Ureter (tissue), 1 donor: ENCODE measurements around the gene ASIC4. TPM values are rescaled to one million over a fixed set of nuclear protein-coding genes. Genes with fewer than 3 reads are reported as not detected.

ENCODE experiments used
- DNase-seq: peaks from one replicate; pipeline ENCODE4 v3.0.0-alpha.2; 2020; ENCODE audit warnings: low spot score
- total RNA-seq: library from RNA; stranded (reverse); gene quantifications from one replicate; pipeline ENCODE4 v1.2.4, GENCODE V29; 2023
- donor health status: DM: yes; HTN: yes; CAD: no.

Gene ASIC4
- total RNA-seq, 1 donor from 2014 or later, result 0.13 TPM

DNA sequence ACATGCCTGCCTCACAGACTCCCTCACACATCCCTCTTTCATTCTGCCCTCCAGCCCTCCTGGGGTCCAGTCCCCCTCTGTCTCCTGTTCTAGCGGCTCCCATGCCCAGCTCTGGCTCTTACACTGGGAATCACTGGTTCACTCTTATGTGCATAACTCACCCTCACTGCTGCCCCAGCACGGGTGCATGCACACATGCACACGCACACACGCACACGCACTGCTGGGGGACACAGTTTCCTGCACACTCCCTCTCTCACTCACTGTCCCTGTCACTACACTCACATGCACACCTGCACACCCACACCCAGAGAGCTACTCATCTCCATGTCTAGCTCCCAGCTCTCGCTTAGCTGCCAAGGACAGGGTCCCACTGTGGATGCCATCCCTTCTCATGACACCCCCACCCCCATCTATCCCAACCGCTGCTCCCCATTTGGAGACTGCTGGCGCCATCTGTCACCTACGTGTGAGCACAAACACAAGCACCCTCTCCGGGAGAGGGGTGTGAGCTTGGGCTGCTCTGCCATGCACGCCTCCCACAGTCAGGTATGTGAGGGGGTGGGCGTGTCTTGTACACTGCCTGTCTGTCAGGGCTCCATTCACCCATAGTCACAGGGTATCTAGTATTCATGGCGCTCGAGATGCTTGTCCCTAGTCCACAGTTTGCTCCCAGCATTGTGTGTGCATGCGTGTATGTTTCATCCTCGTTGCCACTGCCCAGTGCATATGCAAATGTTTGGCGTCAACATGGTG is 1.8 kb downstream of the ASIC4 start:
- no peak for DNase-seq

DNA sequence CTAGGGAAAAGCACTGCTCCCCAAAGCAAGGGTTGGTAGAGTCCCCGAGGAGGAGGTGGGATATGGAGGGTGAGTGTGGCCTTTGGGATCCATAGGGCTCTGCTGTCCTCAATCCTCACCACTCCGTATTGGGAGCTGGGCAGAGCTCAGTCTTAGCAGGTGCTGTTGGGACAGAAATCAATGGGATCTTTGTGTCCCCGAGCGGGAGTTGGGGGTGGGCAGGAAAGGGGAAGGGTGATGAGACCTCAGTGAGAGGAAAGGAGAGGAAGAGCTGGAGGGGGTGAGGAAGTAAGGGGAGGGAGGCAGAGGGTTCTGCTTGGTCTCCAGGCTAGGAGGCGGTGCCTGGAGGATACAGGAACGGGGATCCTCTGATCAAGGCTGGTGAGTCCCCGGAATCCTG is 2.6 kb downstream of the ASIC4 start:
- no peak for DNase-seq

DNA sequence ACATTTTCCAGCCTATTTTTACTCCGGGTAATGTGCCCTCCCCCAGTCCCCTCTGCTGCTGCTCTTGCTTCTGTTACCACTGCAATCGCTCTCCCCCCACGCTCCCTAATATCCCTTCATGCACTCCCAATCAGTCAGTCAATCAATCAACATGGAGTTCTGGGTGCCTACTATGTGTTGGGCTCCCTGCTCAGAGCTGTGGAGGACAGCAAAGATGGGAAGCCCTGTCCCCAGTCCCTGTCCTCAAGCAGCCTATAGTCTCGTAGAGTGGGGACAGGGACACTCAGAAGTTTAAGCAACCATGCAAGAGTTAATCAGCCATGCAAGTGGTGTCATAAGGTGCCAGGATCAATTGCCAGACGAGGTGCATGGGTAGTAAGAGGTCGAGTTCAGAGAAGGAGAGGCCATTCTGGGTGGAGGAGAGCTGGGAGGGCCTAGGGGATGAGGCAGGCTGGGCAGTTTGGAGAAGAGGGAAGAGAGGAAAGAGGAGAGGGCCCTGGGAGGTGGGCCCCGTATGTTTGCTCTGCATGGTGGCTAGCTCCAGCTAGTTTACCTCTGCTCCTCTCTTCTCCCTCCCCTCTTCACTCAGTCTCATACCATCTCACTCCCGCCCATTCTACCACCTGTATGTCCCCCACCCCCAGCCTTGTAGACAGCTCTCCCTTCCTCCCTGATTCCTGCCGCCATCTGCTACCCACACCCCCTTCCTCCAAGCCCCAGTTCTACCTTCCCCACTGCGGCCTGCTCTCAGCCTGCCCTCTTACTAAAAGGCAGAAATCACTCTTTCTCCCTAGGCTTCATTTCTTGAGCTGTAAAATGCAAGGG is 3.9 kb downstream of the ASIC4 start:
- no peak for DNase-seq

DNA sequence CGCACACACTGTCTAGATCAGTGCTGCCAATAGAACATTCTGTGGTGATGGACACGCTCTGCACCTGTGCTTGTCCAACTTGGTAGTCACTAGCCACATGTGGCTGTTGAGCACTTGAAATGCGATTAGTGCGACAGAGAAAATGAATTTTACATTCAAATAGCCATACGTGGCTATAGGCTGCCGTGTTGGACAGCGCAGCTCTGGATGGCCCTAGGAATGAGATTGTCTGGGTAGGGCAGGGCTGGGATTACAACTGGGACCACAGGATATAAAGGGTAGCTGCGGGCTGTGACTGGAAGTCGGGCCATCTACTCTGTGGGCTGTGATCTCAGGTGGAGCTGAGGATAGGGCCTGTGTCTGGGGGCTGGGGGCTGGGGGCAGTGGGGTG is 5.2 kb downstream of the ASIC4 start:
- DNase-seq, result no peak

DNA sequence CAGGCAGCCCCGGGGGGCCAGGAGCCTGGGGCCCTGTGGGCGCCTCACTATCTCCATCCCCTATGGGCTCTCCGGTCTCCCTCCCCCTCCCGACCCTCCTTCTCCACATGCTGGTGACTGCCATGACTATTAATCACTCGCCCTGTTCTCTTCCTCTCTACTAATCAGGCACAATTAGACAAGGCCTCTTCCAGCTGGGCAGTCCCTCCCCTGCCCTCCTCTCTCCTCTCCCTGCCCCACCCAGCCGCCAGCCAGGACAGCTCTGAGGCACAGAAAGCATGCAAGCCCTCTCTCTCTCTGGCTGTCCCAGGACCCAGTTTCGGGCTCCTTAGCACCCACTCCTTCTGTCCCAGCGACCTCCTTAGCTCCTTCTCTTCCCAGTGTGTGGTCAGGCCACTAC is 5.8 kb downstream of the ASIC4 start:
- no peak for DNase-seq

DNA sequence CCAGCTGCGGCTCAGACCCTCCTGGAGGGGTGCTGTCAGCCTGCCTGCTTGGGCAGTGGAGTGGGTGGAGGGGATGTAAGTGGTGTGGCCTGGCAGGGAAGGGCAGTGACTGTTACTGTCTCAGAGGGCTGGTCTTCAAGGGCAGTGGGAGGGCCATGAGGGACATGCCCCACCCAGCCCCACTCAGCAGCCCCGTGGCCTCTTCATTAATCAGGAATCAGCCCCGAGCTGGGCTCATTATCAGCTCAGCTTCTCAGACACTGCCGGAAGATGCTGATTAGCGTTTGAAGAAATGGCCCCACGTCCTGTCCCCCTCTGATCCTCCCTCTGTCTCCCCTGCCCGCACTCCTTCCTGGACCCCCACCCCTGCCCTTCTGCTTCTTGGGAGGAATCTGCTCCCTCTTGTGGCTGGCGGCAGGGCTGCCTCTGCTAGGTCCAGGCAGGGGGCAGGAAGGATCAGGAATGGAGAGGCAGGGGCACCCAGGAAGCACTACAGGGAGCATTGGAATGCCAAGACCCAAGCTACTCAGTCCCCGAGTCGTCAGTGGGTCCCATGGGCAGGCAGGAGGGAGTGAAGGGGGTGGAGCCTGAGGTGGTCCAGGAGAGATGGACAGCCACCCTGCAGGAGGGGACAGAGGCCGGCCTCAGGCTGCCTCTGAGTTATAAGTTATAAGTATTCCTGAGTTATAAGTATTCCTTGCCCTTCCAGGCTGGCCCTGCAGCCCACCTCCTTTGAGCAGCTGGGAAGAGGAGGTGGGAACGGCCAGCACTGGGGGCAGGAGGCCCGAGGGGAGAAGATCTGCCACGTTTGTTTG is 7.0 kb downstream of the ASIC4 start:
- no peak for DNase-seq

DNA sequence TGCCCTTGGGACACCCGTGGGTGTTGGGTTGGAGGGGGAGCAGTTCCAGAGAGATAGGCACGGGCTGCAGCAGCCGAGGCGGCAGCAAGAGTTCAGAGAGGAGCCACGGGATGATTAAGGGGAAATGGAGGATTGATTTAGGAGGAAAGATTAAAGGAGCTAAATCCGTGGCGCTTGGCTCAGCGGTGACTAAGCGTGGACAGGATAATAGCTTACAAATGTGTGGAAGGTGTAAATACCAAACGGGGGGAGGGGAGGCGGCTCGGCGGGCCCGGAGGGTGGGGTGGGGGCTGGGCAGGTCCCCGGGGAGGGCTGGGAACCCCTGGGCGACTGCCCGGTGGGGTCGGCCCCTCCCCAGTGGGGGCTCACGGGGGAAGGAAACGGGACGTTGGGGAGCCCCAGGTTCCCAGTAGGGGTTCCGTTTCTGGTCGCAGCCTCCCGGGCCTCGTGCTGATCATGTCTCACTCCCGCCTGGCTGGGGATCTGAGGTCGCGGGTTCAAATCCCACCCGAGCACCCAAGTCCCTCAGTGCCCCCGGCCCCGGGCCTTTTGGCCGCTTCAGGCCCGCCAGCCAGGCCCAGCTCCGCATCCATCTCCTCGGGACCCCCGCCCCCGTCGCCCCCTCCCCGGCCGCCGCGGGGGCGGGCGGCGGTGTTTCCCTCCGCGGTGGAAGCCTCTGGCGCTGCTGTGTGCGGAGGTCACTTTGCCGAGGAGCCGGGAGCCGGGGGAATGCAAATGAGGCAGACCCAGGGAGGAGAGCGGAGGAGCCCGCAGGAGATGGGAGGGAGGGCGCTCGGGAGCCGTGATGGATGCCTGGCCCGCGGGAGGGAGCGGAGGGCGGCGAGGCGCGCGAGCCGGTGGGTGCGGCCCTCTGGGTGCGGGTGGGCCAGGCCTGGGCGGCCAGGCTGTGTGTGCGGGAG is 8.1 kb downstream of the ASIC4 start:
- DNase-seq, result no peak

DNA sequence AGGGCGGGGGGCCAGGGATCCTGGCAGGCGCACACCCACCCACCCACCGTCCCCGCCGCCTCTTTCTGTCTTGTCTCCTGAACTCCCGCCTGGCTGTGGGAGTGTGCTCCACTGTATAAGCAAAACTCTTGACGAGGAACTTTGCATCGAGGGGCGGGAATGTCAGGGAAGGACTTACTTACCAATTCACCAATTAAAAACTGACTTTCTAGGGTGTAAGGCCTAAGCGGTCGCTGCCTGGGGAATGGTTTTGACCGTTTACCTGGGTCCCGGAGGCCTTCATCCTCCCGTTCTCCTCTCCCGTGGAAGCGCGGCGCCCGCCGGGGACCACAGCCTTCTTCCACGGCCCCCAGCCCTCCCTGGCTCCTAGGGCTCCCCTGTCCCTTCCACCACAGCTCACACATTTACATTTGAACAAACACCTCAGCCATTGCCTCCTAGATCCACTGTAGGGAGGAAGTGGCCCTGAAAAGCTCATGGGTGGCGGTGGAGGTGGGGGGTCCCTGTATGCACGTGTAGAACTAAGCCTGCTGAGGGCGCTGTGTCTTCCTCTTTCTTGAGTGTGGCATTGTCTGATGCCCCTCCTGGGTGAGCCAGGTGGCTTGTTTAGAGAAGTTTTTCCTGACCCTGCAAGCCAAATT is 8.9 kb downstream of the ASIC4 start:
- DNase-seq, result no peak

DNA sequence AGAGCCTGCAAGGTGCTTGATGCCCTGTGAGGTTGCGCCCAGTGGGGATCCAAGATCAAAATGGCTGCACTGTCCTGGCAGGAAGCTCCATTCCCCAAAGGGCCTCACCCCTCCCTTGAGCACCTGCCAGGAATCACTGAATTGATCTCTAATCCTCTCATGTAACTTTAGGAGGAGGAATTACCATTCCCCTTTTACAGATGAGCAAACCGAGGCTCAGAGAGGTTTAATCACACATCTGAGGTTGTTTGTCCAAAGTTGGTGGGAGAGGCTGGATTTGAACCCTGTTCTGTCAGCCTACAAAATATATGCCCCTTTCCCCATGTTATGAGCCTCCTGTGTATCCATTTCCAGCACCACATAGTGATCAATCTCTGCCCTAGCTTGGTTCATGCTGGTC is 10.5 kb downstream of the ASIC4 start:
- DNase-seq, result no peak

DNA sequence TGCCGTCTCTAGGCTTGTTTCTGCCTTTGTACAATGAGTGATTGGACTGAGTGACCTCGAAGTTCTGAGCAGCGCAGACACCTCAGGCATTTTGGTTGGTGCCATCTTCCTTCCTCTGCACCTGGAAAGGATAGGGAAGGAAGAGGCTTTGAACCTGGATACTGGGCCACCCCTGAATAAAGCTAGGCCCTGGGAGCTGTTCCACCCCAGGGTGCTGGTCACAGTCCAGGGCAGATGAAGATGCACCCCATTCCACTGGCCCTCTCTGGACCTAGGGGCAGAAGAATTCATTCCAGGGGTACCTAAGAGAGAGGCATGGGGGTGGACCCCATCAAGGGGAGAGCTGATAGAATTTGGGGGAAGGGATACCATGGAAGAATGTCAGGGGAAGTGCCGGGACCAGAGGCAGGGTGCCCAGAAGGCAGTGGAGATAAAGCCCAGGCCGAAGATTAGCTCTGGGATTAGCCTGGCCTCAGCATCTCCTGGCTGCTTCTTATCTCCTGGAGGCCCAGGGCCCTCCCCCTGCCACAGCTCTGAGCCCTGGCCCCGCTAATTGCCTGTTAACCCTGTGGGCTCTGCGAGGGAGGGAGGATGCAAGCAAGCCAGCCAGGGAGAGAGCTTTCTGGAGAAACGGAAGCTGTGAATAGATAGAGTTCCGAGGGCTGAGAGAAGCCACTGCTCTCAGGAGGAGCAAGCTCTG is 11.4 kb downstream of the ASIC4 start:
- DNase-seq, result no peak

DNA sequence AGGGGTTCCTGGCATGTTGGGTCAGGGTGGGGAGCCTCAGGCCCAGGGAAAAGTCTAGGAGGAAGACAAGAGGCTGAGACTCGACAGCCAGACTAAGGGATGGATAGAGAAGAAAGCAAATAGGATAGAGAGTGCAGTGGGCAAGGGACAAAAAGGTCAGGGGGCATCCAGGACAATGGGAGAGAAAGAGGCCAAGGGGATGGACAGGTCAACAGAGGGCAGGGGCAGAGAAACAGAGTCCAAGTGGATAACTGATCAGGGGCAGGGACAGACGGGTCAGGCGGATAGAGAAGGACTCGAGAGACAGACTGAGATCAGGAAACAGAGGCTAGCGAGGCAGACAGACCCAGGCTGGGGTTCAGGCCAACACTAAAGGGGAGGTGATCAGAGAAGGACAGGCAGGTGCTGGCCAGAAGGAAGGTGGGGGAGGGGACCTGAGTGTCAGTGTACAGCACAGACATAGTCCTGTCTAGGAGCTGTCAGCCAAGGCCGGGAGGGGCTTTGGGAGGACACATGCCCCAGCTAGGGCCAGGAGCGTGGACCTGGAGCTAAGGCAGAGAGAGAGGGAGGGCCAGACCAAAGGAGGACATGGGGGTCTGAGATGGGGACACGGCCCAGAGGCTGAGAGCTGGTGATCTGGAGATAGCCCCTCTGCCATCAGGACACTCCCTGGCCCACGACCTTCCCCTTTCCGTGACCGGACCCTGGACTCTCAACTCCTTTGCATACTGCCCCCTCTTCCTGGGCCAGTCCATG is 12.2 kb downstream of the ASIC4 start:
- no peak for DNase-seq

DNA sequence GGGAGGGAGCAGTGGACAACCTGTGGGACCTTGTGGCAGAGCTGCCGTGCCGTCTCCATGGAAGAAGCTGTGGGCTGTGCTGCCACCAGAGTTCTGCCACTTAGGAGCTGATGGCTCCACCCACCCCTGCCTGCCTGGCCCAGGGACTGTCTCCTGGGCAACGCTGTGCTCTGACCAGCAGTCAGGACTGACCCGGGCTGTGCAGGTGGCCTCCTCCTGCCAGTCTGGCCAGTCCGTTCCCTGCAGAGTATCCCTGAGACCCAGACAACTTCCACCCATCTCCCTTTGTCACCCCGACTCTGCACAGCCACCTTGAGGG is 12.8 kb downstream of the ASIC4 start:
- DNase-seq, result no peak

DNA sequence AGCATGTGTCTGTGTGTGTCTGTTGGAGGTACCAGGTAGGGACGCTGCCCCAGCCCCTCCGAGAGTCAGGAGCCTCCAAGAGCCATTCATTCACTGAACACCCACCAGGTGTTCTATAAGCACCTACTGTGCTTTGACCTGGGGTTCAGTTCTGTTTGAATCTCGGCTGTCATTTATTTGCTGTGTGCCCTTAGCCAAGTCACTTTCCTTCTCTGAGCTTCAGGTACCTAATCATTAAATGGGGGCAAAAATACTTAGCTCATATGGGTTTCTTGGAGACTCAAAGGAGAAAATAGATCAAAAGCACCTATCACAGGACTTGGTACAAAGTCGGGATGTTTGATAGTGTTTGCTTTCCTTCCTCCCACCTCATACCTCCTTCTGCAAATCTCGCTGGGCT is 13.2 kb downstream of the ASIC4 start:
- no peak for DNase-seq

DNA sequence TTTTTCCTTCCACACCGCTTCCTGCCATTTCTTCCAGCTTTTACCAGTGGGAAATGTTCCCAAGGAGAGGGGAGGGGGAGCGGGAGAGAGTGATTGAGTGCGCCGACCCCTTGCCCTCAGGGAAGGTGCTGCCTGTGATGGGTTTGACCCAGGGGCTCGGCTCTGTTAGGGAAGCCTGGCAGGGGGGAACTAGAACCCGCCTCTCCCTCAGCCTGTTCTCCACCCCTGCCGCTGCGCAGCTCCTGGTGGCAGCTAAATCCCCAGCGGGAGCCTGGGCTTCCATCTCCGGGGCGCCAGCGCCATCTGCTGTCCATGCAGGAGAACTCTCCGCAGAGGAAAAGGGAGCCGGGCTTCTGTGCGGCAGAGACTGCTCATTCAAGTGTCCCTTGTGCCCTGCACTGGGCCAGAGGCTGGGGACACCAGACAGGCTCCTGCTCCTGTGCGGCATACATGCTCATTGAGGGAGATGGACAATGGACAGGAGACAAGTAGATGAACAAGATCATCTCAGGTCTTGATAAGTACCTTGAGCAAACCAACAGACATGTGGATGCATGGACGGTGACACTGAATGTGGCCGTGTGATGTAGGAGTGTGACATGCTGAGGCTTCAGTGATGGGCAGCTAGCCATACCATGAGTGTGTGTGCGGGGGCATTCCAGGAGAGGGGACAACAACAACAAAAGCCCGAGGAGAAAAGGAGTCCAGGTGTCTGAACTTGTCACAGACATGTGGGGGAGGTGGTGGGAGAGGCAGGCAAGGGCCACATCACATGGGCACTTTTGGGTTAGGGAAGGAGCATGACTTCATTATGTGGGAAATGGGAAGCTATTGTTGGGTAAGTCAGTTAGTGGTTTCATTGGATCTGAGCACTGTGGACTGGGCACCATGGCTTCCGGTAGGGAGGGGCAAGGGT is 16.0 kb downstream of the ASIC4 start:
- DNase-seq, result peak; percentile 91

DNA sequence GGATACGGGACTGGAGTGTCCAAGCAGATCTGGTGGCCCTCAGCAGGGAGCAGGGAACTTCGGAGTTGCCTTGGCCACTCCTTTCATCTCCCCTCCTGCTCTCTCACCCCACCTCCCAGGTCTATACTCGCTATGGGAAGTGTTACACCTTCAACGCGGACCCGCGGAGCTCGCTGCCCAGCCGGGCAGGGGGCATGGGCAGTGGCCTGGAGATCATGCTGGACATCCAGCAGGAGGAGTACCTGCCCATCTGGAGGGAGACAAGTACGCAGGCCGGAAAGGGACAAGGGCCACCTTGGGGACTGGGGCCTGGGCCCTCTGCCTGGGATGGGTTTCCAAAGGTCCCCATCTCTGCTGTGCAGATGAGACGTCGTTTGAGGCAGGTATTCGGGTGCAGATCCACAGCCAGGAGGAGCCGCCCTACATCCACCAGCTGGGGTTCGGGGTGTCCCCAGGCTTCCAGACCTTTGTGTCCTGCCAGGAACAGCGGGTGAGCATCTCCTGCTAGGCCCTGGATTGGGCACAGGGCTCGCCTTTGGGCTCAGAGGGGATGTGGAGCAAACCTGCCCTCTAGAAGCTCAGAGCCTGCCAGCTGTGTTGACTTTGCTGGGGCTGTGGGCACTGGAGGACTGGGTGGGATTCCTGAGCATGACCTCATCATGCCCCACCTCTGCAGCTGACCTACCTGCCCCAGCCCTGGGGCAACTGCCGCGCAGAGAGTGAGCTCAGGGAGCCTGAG is 17.5 kb downstream of the ASIC4 start:
- no peak for DNase-seq

DNA sequence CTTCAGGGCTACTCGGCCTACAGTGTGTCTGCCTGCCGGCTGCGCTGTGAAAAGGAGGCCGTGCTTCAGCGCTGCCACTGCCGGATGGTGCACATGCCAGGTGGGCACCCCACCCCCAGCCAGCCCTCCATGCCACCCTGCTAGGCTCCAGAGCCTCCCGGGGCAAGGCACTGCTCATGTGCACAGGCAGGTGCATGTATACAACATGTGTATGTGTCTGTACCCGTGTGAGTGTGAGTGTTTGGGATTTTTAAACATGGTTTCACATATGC is 18.0 kb downstream of the ASIC4 start:
- DNase-seq, result no peak

DNA sequence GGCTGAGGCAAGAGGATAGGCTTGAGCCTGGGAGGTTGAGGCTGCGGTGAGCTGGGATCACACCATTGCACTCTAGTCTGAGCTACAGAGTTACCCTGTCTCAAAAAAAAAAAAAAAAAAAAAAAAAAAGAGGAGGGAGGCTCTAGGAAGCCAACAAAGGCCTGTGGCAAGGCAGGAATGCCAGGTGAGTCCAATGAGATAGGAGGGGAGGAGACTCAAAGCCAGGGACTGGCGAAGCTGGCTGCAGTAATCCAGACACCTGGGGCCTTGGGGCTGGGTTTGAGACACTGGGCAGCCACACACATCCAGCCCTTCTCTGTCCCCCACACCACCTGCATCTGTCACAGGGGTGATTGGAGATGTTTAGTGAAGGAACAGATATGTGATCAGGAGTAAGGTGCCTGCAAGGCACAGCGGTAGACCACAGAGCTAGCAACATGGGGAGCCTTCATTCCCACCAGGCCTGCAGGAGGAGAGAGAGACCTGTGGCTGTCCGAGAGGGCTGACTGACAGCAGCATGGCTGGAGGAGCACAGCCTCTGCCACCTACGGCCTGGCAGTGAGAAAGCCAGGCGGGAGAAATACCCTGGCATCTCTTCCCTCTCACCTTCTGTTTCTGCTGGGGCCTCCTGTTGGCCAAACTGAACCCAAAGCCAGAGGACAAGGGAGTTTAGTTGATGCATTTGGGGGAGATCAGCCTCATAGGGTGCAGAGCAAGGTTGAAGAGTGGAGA is 19.8 kb downstream of the ASIC4 start:
- no peak for DNase-seq
